OCI-LY3 (cell line): ENCODE data around the gene PSMA6.

Source experiments
- H2AFZ ChIP-seq: fragments of 200-600, 300-600 bp; shearing (Covaris generic); 2 replicates; pipeline ENCODE4 v1.6.0; 2014; ENCODE audit warnings: antibody characterized with exemption, low read depth, low read length
- H3K27ac ChIP-seq: fragments of 200-600, 300-600 bp; sonication (generic); 2 replicates; pipeline ENCODE4 v1.5.1; 2014; ENCODE audit warnings: mild to moderate bottlenecking, low read length, moderate library complexity, mixed read lengths
- H3K27me3 ChIP-seq: fragments of 200-600, 300-600 bp; sonication (generic); 2 replicates; pipeline ENCODE4 v1.6.1; 2014; ENCODE audit warnings: low read depth, low read length, mixed read lengths
- H3K36me3 ChIP-seq: fragments of 200-600, 300-600 bp; sonication (generic); replicated peaks from 2 replicates; pipeline ENCODE3; 2014; ENCODE audit warnings: low read depth, low read length, mixed read lengths
- H3K4me1 ChIP-seq: fragments of 300-600, 200-600 bp; sonication (generic); 2 replicates; pipeline ENCODE4 v1.6.1; 2014; ENCODE audit warnings: low read length, mixed read lengths
- H3K4me2 ChIP-seq: fragments of 200-600, 300-600 bp; sonication (generic); 2 replicates; pipeline ENCODE4 v1.6.1; 2014; ENCODE audit warnings: low read length, mixed read lengths
- H3K4me3 ChIP-seq: fragments of 300-600, 200-600 bp; sonication (generic); 2 replicates; pipeline ENCODE4 v1.5.1; 2014; ENCODE audit warnings: antibody characterized with exemption, mild to moderate bottlenecking, low read length, moderate library complexity
- H3K79me2 ChIP-seq: fragments of 300-600, 200-600 bp; shearing (Covaris generic); 2 replicates; pipeline ENCODE4 v1.6.1; 2014; ENCODE audit warnings: mild to moderate bottlenecking, low read length, mixed read lengths
- H3K9ac ChIP-seq: fragments of 300-600, 200-600 bp; shearing (Covaris generic); 2 replicates; pipeline ENCODE4 v1.6.0; 2014; ENCODE audit warnings: mild to moderate bottlenecking, low read length, moderate library complexity
- H3K9me3 ChIP-seq: fragments of 200-600, 300-600 bp; shearing (Covaris generic); 2 replicates; pipeline ENCODE4 v1.6.1; 2014; ENCODE audit warnings: low read length, mixed read lengths; ENCODE audit not compliant: insufficient read depth
- H4K20me1 ChIP-seq: fragments of 200-600, 300-600 bp; sonication (generic); 2 replicates; pipeline ENCODE4 v1.6.1; 2016; ENCODE audit warnings: low read length, mixed read lengths; ENCODE audit not compliant: insufficient read depth
- CTCF ChIP-seq: fragments of 200-600, 300-600 bp; sonication (generic); IDR thresholded peaks from 2 replicates; pipeline ENCODE4 v1.5.1; 2014; ENCODE audit warnings: antibody characterized with exemption, low read length, low read depth
- EZH2phosphoT487 ChIP-seq: fragments of 200-600 bp; shearing (Covaris generic); IDR thresholded peaks from 2 replicates; pipeline ENCODE4 v1.6.1; 2018; ENCODE audit warnings: antibody characterized with exemption, mixed run types, low read depth

Gene PSMA6

GRCh38 chr14:35338731-35339405, 46.7 kb downstream of the PSMA6 start:
- no peak for TF ChIP-seq CTCF
- no peak for TF ChIP-seq EZH2phosphoT487
- Histone ChIP-seq H4K20me1 (no peaks in the 10 kb centered on the region), H3K4me2 (peak overlapping the region; percentile 60), H3K9me3 (no peaks in the 10 kb centered on the region), H2AFZ (no peak overlapping the region), H3K79me2 (no peaks in the 10 kb centered on the region), H3K4me3 (peak overlapping the region; percentile 33; the same call in 1 of the 2 replicates), H3K36me3 (no peaks in the 10 kb centered on the region), H3K4me1 (peaks cover 56% of the 10 kb centered on the region), H3K9ac (peak overlapping the region; percentile 48; the same call in 1 of the 2 replicates), H3K27ac (peak overlapping the region; percentile 50), H3K27me3 (no peaks in the 10 kb centered on the region)

GRCh38 chr14:35339761-35340406, 47.7 kb downstream of the PSMA6 start:
- H4K20me1 ChIP-seq: no peaks in the 10 kb centered on the region
- peak overlapping the region; percentile 48 for H3K9ac ChIP-seq
- no peaks in the 10 kb centered on the region for H3K79me2 ChIP-seq
- no peaks in the 10 kb centered on the region for H3K36me3 ChIP-seq
- TF ChIP-seq CTCF (no peak), EZH2phosphoT487 (no peak)
- peaks cover 48% of the 10 kb centered on the region for H3K4me1 ChIP-seq
- peak overlapping the region; percentile 60 for H3K4me2 ChIP-seq
- peak overlapping the region; percentile 33 for H3K4me3 ChIP-seq
- no peaks in the 10 kb centered on the region for H3K27me3 ChIP-seq
- H3K9me3 ChIP-seq: no peaks in the 10 kb centered on the region
- peak overlapping the region; percentile 89 for H2AFZ ChIP-seq
- peak overlapping the region; percentile 50 for H3K27ac ChIP-seq

- Histone ChIP-seq H3K4me2 (peak overlapping the region; percentile 60), H3K79me2 (no peaks in the 10 kb centered on the region), H2AFZ (no peak overlapping the region), H3K27ac (peak overlapping the region; percentile 50; the same call in 1 of the 2 replicates), H4K20me1 (no peaks in the 10 kb centered on the region), H3K9me3 (no peaks in the 10 kb centered on the region), H3K4me1 (peaks cover 48% of the 10 kb centered on the region), H3K4me3 (0 out of 2 replicates have a peak overlapping the region, but pooled peaks have one; percentile 12), H3K27me3 (no peaks in the 10 kb centered on the region), H3K36me3 (no peaks in the 10 kb centered on the region), H3K9ac (peak overlapping the region; percentile 3; the same call in 1 of the 2 replicates)
- TF ChIP-seq EZH2phosphoT487: no peak
- TF ChIP-seq CTCF: no peak
These were observed 48.7 kb downstream of the PSMA6 start for GRCh38 chr14:35340616-35341453.

GRCh38 chr14:35341454-35341750, 49.2 kb downstream of the PSMA6 start:
- TF ChIP-seq CTCF: no peak
- no peak overlapping the region for H3K27ac ChIP-seq
- H3K9ac ChIP-seq: peak overlapping the region; percentile 3; the same call in 1 of the 2 replicates

More at GRCh38 chr14:35341454-35341750, 49.2 kb downstream of the PSMA6 start:
- 0 out of 2 replicates have a peak overlapping the region, but pooled peaks have one; percentile 12 for H3K4me3 ChIP-seq
- H3K9me3 ChIP-seq: no peaks in the 10 kb centered on the region
- H3K27me3 ChIP-seq: no peaks in the 10 kb centered on the region
- peak overlapping the region; percentile 60 for H3K4me2 ChIP-seq
- no peaks in the 10 kb centered on the region for H3K36me3 ChIP-seq
- H4K20me1 ChIP-seq: no peaks in the 10 kb centered on the region
- no peaks in the 10 kb centered on the region for H3K79me2 ChIP-seq
- H2AFZ ChIP-seq: no peak overlapping the region
- H3K4me1 ChIP-seq: peaks cover 48% of the 10 kb centered on the region
